IMR-90 (cell line): ENCODE results near the gene RAPGEF2.

Experiments
- POLR2A ChIP-seq: IDR thresholded peaks from 2 replicates; pipeline ENCODE4 v1.6.1; 2012; ENCODE audit warnings: mild to moderate bottlenecking, low read depth, low read length
- RAD21 ChIP-seq: IDR thresholded peaks from 2 replicates; pipeline ENCODE4 v1.6.1; 2012; ENCODE audit warnings: low read length, improper control_type of control experiment
- RCOR1 ChIP-seq: IDR thresholded peaks from 2 replicates; pipeline ENCODE4 v1.6.1; 2012; ENCODE audit warnings: mild to moderate bottlenecking, low read length, improper control_type of control experiment; ENCODE audit not compliant: insufficient replicate concordance
- TF ChIP-seq, protein P1 (sequence below): fragments of 150-350 bp; IDR thresholded peaks from 2 replicates; pipeline ENCODE4 v1.6.1; 2016; ENCODE audit warnings: low read depth, mild to moderate bottlenecking, low read length, moderate library complexity, borderline replicate concordance

DNA sequence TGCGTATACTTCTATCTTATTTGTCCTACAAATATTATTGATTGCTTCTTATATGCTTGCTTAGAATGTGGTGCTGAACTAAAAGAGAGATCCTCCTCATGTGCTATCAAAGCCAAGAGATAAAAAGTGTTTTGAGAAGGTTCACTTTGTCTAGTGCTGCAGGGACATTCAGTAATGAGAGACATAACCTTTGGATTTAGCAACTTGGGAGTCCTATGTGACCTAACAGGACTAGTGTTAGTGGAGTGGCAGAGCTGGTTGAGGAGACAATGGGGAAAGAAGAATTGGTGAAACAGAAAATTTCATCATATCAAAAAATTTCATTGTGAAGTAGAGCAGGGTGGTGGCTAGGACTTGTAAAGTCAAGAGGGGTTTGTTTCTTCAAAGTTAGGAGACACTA, 117.0 kb downstream of the RAPGEF2 start:
- no peak for TF ChIP-seq RCOR1
- TF ChIP-seq, protein P1, sequence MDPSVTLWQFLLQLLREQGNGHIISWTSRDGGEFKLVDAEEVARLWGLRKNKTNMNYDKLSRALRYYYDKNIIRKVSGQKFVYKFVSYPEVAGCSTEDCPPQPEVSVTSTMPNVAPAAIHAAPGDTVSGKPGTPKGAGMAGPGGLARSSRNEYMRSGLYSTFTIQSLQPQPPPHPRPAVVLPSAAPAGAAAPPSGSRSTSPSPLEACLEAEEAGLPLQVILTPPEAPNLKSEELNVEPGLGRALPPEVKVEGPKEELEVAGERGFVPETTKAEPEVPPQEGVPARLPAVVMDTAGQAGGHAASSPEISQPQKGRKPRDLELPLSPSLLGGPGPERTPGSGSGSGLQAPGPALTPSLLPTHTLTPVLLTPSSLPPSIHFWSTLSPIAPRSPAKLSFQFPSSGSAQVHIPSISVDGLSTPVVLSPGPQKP, result no peak
- TF ChIP-seq RAD21, result no peak
- TF ChIP-seq POLR2A, result no peak
